ENCODE results near the gene NTHL1. TPM values are rescaled to one million over a fixed set of nuclear protein-coding genes. Genes with fewer than 3 reads are reported as not detected.

NTHL1 gene
- total and polyA plus RNA-seq, 10 of the 15 experiments (the other 5 are each of a cell fraction or from before 2014, with no cell fraction given) = 0.85 to 54.7 (median 39.0) TPM

DNA sequence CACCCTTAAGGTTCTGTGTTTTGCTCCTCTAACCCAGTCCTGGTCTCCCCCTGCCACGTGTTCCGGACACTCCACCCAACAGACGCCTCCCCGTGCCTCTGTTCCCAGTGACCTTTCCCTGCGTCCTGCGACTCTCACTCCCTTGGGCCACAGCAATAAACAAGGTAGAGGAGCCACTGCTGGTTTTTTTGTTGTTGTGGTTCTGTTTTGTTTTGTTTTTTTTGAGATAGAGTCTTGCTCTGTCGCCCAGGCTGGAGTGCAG lies 31.8 kb downstream of the NTHL1 start:
- DNase-seq (ENCODE audit: low read depth, low spot score) = no peak
- no peak overlapping the region for H3K27ac ChIP-seq (ENCODE audit: control insufficient read depth, insufficient read depth)
- no peak for FAIRE-seq
- BruUV-seq (replicated peaks) = no TSS peak
- intact Hi-C loops (cut with micrococcal nuclease; ENCODE audit: unreplicated experiment) (no loop called here), in situ Hi-C loops (cut with MboI) (loop anchor here (10.0 kb wide), 1 partner anchor 479 kb away; no protein-coding TSS in a partner anchor)
- ATAC-seq = no peak
- H3K36me3 ChIP-seq (ENCODE audit: control insufficient read depth in 2 of 2, insufficient read depth in 2 of 2, low read length in 1 of 2) = no peaks in the 10 kb centered on the region
- 80% methylated on average over 7 of the region's 7 CpGs for WGBS (ENCODE audit: insufficient coverage, insufficient replicate concordance, low lambda C conversion rate, missing lambda C conversion rate)
- no peaks in the 10 kb centered on the region for H3K4me1 ChIP-seq (ENCODE audit: control insufficient read depth, insufficient read depth, low read length)
- SMC1A ChIA-PET (ENCODE audit: uncharacterized antibody, unreplicated experiment) = interaction anchor here (0.5 kb wide), 1 partner anchor 125 kb away, joined by 3 read pairs; no protein-coding TSS in a partner anchor
- no peak overlapping the region for H2AFZ ChIP-seq (ENCODE audit: control insufficient read depth, low read depth, low read length)
- no peaks in the 10 kb centered on the region for H3K9me3 ChIP-seq (replicated peaks; ENCODE audit: control insufficient read depth, insufficient read depth, low read length)
- H3K27me3 ChIP-seq (replicated peaks in 1 of 2; ENCODE audit: control insufficient read depth in 2 of 2, insufficient read depth in 2 of 2, low read length in 1 of 2) = peaks cover 3 to 8% of the 10 kb centered on the region in 2 experiments; a peak in 3 of 4 replicates
- RAD21 ChIA-PET (ENCODE audit: unreplicated experiment) = interaction anchor here (2.4 kb wide), 1 partner anchor 124 kb away, joined by 9 read pairs; no protein-coding TSS in a partner anchor
- no peak overlapping the region for H3K4me3 ChIP-seq
- H4K20me1 ChIP-seq (ENCODE audit: control insufficient read depth, insufficient read depth) = no peaks in the 10 kb centered on the region
- POLR2A ChIA-PET = no interaction called here
- no peak overlapping the region for H3K9ac ChIP-seq (ENCODE audit: control insufficient read depth, insufficient read depth, low read length)
- CTCF ChIA-PET = interaction anchor here (1.2 to 1.8 kb wide), 3 partner anchors 12 to 236 kb away, joined by 3 to 21 read pairs (median 5); partner anchors contain the start of gene ECI1
- H3K4me2 ChIP-seq (ENCODE audit: control insufficient read depth, insufficient read depth) = no peak overlapping the region
- H3K79me2 ChIP-seq (ENCODE audit: control insufficient read depth, insufficient read depth, low read length) = no peaks in the 10 kb centered on the region
- TF ChIP-seq BMI1 (IDR thresholded peaks at IDR 0.05; ENCODE audit: borderline replicate concordance) (no peak), ZNF217 (IDR thresholded peaks at IDR 0.05) (no peak), HCFC1 (IDR thresholded peaks at IDR 0.05; ENCODE audit: low read length) (no peak), CBX3 (IDR thresholded peaks at IDR 0.05; ENCODE audit: borderline replicate concordance, low read depth) (no peak), TCF12 (IDR thresholded peaks at IDR 0.05; ENCODE audit: low read depth, low read length) (no peak), RCOR1 (conservative IDR thresholded peaks at IDR 0.05; ENCODE audit: low read depth, low read length) (no peak), POLR2AphosphoS2 (IDR thresholded peaks at IDR 0.05; ENCODE audit: low read depth, low read length) (no peak), CHD2 (IDR thresholded peaks at IDR 0.05; ENCODE audit: borderline replicate concordance, low read depth, low read length) (no peak), RELB (IDR thresholded peaks at IDR 0.05; ENCODE audit: low read depth) (no peak), ZNF207 (IDR thresholded peaks at IDR 0.05; ENCODE audit: borderline replicate concordance) (no peak)
- TF ChIP-seq, protein P1, sequence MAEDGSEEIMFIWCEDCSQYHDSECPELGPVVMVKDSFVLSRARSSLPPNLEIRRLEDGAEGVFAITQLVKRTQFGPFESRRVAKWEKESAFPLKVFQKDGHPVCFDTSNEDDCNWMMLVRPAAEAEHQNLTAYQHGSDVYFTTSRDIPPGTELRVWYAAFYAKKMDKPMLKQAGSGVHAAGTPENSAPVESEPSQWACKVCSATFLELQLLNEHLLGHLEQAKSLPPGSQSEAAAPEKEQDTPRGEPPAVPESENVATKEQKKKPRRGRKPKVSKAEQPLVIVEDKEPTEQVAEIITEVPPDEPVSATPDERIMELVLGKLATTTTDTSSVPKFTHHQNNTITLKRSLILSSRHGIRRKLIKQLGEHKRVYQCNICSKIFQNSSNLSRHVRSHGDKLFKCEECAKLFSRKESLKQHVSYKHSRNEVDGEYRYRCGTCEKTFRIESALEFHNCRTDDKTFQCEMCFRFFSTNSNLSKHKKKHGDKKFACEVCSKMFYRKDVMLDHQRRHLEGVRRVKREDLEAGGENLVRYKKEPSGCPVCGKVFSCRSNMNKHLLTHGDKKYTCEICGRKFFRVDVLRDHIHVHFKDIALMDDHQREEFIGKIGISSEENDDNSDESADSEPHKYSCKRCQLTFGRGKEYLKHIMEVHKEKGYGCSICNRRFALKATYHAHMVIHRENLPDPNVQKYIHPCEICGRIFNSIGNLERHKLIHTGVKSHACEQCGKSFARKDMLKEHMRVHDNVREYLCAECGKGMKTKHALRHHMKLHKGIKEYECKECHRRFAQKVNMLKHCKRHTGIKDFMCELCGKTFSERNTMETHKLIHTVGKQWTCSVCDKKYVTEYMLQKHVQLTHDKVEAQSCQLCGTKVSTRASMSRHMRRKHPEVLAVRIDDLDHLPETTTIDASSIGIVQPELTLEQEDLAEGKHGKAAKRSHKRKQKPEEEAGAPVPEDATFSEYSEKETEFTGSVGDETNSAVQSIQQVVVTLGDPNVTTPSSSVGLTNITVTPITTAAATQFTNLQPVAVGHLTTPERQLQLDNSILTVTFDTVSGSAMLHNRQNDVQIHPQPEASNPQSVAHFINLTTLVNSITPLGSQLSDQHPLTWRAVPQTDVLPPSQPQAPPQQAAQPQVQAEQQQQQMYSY (CRISPR knock-in tag; IDR thresholded peaks at IDR 0.05) = no peak
- TF ChIP-seq, protein P2, sequence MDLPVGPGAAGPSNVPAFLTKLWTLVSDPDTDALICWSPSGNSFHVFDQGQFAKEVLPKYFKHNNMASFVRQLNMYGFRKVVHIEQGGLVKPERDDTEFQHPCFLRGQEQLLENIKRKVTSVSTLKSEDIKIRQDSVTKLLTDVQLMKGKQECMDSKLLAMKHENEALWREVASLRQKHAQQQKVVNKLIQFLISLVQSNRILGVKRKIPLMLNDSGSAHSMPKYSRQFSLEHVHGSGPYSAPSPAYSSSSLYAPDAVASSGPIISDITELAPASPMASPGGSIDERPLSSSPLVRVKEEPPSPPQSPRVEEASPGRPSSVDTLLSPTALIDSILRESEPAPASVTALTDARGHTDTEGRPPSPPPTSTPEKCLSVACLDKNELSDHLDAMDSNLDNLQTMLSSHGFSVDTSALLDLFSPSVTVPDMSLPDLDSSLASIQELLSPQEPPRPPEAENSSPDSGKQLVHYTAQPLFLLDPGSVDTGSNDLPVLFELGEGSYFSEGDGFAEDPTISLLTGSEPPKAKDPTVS (IDR thresholded peaks at IDR 0.05; ENCODE audit: low read depth, low read length) = no peak
- TF ChIP-seq, protein P3, sequence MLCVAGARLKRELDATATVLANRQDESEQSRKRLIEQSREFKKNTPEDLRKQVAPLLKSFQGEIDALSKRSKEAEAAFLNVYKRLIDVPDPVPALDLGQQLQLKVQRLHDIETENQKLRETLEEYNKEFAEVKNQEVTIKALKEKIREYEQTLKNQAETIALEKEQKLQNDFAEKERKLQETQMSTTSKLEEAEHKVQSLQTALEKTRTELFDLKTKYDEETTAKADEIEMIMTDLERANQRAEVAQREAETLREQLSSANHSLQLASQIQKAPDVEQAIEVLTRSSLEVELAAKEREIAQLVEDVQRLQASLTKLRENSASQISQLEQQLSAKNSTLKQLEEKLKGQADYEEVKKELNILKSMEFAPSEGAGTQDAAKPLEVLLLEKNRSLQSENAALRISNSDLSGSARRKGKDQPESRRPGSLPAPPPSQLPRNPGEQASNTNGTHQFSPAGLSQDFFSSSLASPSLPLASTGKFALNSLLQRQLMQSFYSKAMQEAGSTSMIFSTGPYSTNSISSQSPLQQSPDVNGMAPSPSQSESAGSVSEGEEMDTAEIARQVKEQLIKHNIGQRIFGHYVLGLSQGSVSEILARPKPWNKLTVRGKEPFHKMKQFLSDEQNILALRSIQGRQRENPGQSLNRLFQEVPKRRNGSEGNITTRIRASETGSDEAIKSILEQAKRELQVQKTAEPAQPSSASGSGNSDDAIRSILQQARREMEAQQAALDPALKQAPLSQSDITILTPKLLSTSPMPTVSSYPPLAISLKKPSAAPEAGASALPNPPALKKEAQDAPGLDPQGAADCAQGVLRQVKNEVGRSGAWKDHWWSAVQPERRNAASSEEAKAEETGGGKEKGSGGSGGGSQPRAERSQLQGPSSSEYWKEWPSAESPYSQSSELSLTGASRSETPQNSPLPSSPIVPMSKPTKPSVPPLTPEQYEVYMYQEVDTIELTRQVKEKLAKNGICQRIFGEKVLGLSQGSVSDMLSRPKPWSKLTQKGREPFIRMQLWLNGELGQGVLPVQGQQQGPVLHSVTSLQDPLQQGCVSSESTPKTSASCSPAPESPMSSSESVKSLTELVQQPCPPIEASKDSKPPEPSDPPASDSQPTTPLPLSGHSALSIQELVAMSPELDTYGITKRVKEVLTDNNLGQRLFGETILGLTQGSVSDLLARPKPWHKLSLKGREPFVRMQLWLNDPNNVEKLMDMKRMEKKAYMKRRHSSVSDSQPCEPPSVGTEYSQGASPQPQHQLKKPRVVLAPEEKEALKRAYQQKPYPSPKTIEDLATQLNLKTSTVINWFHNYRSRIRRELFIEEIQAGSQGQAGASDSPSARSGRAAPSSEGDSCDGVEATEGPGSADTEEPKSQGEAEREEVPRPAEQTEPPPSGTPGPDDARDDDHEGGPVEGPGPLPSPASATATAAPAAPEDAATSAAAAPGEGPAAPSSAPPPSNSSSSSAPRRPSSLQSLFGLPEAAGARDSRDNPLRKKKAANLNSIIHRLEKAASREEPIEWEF (IDR thresholded peaks at IDR 0.05; ENCODE audit: insufficient replicate concordance, low read depth, low read length) = no peak
